ENCODE data around the gene ZNF681. TPM values are rescaled to one million over a fixed set of nuclear protein-coding genes. Genes with fewer than 3 reads are reported as not detected.

Gene ZNF681
- total and polyA plus RNA-seq, 8 donors: 0.62 to 3.5 (median 0.92) TPM; not detected in 1

- intact Hi-C loops (cut with DNase I; ENCODE audit: low total_unique reads): no loop called here
- Histone ChIP-seq H3K4me3 (no peak overlapping the region), H3K9me3 (peaks cover 0 to 9% (median 3%) of the 10 kb centered on the region in 4 donors), H3K27me3 (no peaks in the 10 kb centered on the region), H3K27ac (no peak overlapping the region), H3K4me1 (peaks cover 0 to 8% (median 0%) of the 10 kb centered on the region in 4 donors), H3K36me3 (peaks cover 0 to 9% (median 4%) of the 10 kb centered on the region in 4 donors)
- TF ChIP-seq EP300 (IDR thresholded peaks at IDR 0.05) (no peak), POLR2AphosphoS5 (IDR thresholded peaks at IDR 0.05) (no peak), POLR2A (IDR thresholded peaks at IDR 0.05) (no peak), CTCF (IDR thresholded peaks at IDR 0.05) (no peak)
- DNase-seq: no peak
Measured at GRCh38 chr19:23789246-23789645, 30.6 kb upstream of the ZNF681 start.

- intact Hi-C loops (cut with DNase I; ENCODE audit: low total_unique reads): no loop called here
- DNase-seq: no peak
- no peak for TF ChIP-seq POLR2A (IDR thresholded peaks at IDR 0.05)
- TF ChIP-seq POLR2AphosphoS5 (IDR thresholded peaks at IDR 0.05): no peak
- no peak for TF ChIP-seq EP300 (IDR thresholded peaks at IDR 0.05)
- no peak for TF ChIP-seq CTCF (IDR thresholded peaks at IDR 0.05)
Measured at GRCh38 chr19:23788411-23788810, 29.7 kb upstream of the ZNF681 start.

GRCh38 chr19:23787106-23787505 is 28.4 kb upstream of the ZNF681 start:
- 87 to 92% (median 90%) methylated on average over 3 of the region's 3 CpGs for whole genome bisulfite sequencing, 5 donors
- H3K4me3 ChIP-seq: no peak overlapping the region
- H3K27me3 ChIP-seq: no peaks in the 10 kb centered on the region
- no peak for DNase-seq
- no peak for TF ChIP-seq CTCF (IDR thresholded peaks at IDR 0.05)
- TF ChIP-seq EP300 (IDR thresholded peaks at IDR 0.05): no peak
- no peak for TF ChIP-seq POLR2A (IDR thresholded peaks at IDR 0.05)
- TF ChIP-seq POLR2AphosphoS5 (IDR thresholded peaks at IDR 0.05): no peak
- peaks cover 0 to 8% (median 0%) of the 10 kb centered on the region in 4 donors for H3K4me1 ChIP-seq
- H3K27ac ChIP-seq: no peak overlapping the region
- H3K9me3 ChIP-seq: peaks cover 0 to 9% (median 3%) of the 10 kb centered on the region in 4 donors
- peaks cover 0 to 20% (median 14%) of the 10 kb centered on the region in 4 donors for H3K36me3 ChIP-seq
- intact Hi-C loops (cut with DNase I; ENCODE audit: low total_unique reads): no loop called here

More at GRCh38 chr19:23788411-23788810, 29.7 kb upstream of the ZNF681 start:
- peaks cover 0 to 9% (median 3%) of the 10 kb centered on the region in 4 donors for H3K9me3 ChIP-seq
- 91 to 97% (median 94%) methylated on average over 3 to 4 of the region's 4 CpGs for WGBS, 5 donors
- peaks cover 0 to 8% (median 0%) of the 10 kb centered on the region in 4 donors for H3K4me1 ChIP-seq
- no peaks in the 10 kb centered on the region for H3K27me3 ChIP-seq
- H3K4me3 ChIP-seq: no peak overlapping the region
- peaks cover 0 to 13% (median 7%) of the 10 kb centered on the region in 4 donors for H3K36me3 ChIP-seq
- no peak overlapping the region for H3K27ac ChIP-seq

GRCh38 chr19:23785982-23786381 is 27.3 kb upstream of the ZNF681 start:
- H3K27ac ChIP-seq: no peak overlapping the region
- 55 to 83% (median 71%) methylated on average over 3 of the region's 3 CpGs for WGBS, 5 donors
- peaks cover 0 to 26% (median 18%) of the 10 kb centered on the region in 4 donors for H3K36me3 ChIP-seq
- TF ChIP-seq EP300 (IDR thresholded peaks at IDR 0.05): no peak
- no peak for TF ChIP-seq POLR2A (IDR thresholded peaks at IDR 0.05)
- no peak for TF ChIP-seq POLR2AphosphoS5 (IDR thresholded peaks at IDR 0.05)
- TF ChIP-seq CTCF (IDR thresholded peaks at IDR 0.05): no peak
- H3K9me3 ChIP-seq: peaks cover 0 to 8% (median 3%) of the 10 kb centered on the region in 4 donors
- no peak for DNase-seq
- intact Hi-C loops (cut with DNase I; ENCODE audit: low total_unique reads): no loop called here
- peaks cover 0 to 8% (median 0%) of the 10 kb centered on the region in 4 donors for H3K4me1 ChIP-seq
- no peaks in the 10 kb centered on the region for H3K27me3 ChIP-seq
- no peak overlapping the region for H3K4me3 ChIP-seq
